ENCODE data around the gene MAU2.

DNA sequence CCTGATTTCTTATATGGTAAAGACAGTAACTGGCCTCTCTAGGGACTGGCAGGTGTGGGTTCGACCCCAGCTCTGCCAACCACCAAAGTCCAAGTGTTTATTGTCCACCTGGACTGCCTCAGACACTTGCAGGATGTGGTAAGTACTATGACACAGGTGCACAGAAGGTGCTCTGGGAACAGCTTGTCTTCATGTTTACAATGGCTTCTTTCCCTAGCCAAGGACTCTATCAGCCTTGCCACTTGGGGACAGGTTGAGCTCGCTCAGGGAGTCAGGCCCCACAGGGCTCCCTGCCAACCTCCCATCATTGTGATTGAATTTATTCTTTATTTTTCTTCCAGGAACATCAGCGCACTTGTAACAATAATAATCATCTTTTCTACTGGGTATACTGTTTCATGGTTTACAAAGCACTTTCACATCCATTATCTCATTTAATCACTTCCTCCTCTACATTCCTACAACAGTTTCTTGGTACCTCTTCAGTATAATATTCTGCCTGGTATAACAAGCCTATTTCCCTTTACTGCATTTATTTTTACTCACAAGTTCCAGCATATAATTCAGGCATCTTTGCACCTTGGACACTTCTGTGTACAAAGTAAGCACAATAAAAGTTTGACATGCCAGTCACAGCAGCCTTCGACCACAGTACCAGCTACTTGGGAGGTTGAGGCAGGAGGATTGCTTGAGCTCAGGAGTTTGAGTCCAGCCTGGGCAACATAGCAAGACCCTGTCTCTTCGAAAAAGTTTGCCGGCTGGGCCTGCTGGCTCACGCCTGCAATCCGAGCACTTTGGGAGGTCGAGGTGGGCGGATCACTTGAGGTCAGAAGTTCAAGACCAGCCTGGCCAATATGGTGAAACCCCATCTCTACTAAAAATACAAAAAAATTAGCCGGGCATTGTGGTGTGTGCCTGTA is 60.6 kb downstream of the MAU2 start:
- TF ChIP-seq, protein P1, sequence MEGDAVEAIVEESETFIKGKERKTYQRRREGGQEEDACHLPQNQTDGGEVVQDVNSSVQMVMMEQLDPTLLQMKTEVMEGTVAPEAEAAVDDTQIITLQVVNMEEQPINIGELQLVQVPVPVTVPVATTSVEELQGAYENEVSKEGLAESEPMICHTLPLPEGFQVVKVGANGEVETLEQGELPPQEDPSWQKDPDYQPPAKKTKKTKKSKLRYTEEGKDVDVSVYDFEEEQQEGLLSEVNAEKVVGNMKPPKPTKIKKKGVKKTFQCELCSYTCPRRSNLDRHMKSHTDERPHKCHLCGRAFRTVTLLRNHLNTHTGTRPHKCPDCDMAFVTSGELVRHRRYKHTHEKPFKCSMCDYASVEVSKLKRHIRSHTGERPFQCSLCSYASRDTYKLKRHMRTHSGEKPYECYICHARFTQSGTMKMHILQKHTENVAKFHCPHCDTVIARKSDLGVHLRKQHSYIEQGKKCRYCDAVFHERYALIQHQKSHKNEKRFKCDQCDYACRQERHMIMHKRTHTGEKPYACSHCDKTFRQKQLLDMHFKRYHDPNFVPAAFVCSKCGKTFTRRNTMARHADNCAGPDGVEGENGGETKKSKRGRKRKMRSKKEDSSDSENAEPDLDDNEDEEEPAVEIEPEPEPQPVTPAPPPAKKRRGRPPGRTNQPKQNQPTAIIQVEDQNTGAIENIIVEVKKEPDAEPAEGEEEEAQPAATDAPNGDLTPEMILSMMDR (IDR thresholded peaks at IDR 0.05) = no peak
- TF ChIP-seq EZH2 (IDR thresholded peaks at IDR 0.05) (no peak), EZH2phosphoT487 (IDR thresholded peaks at IDR 0.05) (no peak)

Measured in neural progenitor cell (in vitro differentiated cells).